ENCODE measurements around the gene AP2A2.

GRCh38 chr11:965206-965775 is 39.6 kb downstream of the AP2A2 start:
- TF ChIP-seq CTCF (IDR thresholded peaks at IDR 0.05), result no peak
- TF ChIP-seq POLR2AphosphoS5 (IDR thresholded peaks at IDR 0.05; ENCODE audit: low read depth, low read length), result no peak
